NAMALWA (cell line): ENCODE results near the gene RPL10A.

Source experiments
- DNase-seq: peaks from one replicate; pipeline ENCODE4 v3.0.0-alpha.2; 2015; ENCODE audit warnings: low spot score

RPL10A gene

DNA sequence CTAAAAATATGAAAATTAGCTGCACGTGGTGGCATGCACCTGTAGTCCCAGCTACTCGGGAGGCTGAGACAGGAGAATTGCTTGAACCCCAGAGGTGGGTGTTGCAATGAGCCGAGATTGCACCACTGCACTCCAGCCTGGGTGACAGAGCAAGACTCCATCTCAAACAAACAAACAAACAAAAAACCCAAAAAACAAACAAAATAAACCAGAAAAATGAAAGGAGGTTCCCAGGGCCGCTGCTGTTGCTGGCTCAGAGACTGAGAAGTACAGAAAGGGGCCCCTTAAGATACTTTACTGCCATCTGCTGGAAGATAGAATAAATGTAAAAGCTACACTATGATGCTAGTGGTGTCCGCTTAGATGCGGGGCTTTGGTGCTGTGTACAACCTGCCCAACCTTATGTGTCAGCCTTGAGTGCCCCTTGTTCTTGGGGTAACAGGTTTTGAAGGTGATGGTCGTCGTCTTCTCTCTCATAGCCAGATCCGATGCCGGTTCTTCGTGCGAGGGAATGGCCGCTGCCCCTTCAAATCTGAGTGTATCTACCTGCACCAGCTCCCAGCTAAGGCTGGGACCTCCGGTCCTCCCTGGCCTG is 18.8 kb upstream of the RPL10A start:
- DNase-seq = peak; percentile 87

DNA sequence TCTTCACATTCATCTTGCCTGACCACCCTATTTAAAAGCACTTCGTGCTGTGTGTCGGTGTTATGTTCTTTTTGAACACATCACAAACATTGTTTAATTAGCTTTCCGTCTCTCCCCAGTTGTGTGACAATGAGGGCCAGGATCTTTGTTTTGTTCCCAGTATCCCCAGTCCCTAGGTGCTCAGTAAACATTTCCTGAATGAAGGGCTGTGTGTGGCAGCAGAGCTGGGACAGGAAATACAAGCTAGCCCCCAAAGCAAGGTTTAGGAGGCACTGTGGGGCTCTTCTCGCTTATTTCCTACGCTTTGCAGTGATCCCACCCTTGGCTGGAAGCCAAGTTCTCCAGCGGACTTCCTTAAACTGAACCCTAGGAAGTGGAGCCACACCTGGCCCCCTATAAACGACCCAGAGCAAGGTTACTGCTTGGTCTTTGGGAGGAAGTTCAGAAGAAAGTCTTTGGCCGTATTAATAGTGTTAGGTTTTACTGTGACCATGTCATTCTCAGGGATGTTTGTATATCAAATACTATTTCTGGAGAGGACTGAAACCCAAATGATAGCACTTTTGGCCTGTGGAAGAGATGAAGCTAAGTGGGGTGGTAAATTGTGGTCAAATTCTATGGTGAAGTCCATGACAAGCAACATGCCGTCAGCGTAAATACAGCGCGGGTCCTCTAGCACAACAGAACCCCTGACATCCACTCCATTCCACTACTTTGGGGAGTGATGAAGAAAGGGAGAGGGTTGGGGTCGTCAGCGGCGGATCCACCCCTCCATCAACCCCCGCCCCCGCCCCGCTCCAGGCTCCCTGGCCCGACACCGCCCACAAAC is 16.6 kb upstream of the RPL10A start:
- DNase-seq = no peak

DNA sequence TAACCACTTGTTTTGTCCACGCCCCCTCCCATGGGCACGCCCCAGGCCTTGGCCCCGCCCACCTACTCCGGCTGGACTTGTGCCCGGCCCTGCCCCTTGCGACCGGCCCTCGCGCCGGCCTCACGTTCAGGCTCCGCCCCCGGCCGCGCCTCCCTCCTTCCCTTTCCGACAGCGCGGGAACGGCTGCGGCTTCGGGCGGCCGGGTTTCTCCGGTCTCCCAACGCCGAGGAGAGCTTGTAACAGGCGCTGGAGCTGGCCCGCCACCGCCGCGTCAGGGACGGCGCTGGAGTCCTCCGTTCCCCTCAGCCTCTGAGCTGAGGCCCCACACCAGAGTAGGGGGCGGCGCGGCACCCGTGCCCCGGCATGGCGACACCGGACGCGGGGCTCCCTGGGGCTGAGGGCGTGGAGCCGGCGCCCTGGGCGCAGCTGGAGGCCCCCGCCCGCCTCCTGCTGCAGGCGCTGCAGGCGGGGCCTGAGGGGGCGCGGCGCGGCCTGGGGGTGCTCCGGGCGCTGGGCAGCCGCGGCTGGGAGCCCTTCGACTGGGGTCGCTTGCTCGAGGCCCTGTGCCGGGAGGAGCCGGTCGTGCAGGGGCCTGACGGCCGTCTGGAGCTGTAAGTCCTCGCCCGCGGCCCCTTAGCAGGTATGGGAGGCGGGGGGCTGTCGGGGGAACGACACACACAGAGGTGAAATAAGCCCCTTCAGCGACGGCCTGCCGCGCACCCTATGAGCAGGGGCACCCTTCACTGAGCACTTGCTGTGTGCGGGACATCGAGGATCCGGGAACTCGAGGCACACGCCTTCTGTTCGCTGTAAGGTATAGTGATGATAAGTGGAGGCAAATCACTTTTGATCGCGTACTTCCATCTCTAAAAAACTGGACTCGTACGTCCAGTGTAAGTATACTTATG is 15.8 kb upstream of the RPL10A start, which contains the start of gene FANCE:
Gene FANCE (plus strand): TSS at position 156 of the 908 bp plus-strand sequence. CDS start 208 bp downstream, at position 364.
- DNase-seq = peak; percentile 91

DNA sequence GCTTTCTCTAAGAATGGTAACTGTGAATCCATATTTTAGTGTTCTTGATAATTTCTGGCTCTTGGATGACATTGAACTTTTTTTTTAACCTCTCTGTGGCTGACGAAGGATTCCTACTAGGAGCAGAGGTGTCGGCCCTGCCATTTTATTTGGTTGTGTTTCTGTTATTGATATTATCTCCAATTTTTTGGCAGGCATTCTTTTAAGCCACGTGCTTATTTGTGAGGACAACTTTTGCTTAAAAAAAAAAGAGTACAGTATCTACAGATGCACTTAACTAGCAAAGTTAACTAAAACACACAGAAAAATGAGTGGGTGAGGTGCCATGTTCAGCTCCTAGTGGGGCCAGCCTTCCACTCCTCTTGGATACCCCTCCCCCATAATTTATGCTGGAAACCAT is 15.0 kb upstream of the RPL10A start:
- DNase-seq = no peak

DNA sequence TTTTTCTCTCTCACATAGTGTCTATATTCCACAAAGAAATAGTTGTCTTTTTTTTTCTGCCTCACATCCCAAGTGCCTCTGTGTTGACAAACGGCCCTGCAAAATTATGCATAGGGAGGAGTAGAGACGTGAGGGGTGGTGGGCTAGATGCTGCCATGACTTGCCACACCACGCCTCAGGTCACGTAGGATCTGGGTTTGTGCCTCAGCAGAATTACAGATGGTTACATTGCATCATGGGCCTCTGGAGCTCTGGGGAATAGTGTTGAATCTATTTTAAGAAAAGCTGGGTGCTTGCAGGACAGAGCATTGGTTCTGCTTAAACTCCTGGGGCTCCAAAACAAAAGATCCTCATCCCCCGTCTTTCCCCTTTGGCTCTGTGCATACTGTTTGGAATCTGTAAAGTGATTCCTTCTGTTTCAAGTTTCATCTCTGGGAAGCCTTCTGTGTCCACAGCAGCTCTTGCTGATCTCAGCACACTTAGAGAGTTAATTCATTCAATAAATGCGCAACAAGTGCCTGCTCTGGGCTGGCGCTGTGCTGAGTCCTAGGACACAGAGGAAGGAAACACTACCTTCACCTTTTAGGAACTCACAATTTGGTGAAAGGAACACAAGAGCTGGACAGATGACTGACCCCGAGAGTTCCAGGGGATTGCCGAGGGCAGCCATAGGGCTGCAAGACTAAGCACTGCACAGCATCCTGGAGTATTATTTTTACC is 13.7 kb upstream of the RPL10A start:
- DNase-seq = peak; percentile 28

DNA sequence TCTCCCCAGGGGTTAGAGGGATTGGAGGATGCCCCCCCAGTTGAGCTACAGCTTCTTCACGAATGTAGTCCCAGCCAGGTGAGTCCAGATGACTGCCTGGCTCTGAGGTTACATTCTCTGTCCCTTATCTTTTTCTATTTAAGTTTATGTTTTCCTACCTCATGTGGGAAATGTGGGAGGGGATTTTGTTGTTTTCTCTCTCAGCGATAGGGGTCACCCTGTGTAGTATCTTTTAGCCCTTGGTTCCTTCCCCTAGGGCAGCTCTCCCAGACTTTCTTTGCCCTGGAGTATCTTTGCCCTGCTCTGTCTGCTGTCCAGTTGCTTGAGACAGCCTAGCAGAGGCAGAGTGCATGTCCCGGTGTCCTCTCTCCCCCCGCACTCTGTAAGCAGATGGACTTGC is 10.3 kb upstream of the RPL10A start:
- no peak for DNase-seq

DNA sequence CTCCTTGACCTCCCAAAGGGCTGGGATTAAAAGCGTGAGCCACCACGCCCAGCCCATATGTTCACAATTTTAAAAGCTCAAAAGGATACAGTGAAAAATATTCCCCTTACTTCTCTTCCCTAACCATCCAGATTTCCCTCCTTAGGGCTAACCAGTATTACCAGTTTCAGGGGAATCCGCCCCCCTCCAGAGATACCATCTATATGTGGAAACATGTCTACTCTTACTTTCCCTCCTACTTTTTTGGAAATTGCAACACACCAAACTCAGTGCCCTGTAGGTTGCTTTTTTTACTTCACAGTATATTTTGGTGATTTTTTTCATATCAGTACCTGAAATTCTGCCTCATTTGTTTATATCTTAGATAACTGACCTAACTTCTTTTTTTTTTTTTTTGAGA is 6.9 kb upstream of the RPL10A start:
- DNase-seq = no peak

DNA sequence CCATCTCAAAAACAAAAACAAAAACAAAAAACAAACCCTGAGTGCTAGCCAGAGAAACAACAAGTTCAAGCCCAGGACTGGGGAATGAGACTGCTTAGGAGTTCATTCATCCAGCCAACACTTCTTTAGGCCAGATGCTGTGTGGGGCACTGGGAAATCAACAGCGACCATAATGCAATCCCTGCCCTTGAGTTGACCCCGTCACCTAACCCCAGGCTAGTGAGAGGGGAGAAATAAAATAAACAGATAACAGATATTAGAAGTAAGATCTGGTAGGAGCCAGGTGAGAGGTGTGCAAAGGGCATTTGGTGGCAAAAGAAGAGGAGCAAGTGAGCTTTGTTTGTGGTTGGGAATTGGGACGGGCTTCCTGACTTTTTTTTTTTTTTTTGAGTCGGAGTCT is 4.9 kb upstream of the RPL10A start:
- no peak for DNase-seq

DNA sequence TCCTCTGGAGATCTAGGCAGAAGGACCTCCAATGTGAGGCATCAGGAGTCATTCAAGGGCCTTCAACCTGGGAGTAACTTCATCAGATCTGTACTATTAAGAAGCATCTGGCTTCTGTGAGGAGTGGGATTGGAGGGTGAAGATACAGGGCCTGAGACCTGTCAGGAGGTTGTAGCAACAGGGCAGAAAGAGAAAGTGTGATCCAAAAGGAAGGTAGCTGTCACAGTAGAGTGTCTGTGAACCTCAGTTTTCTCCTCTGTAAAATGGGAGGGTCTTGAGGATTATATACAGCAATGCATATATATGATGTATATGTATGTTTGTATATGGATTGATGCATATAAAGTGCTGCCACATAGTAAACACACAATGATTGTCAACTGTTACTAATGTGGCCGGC is 2.6 kb upstream of the RPL10A start:
- no peak for DNase-seq

DNA sequence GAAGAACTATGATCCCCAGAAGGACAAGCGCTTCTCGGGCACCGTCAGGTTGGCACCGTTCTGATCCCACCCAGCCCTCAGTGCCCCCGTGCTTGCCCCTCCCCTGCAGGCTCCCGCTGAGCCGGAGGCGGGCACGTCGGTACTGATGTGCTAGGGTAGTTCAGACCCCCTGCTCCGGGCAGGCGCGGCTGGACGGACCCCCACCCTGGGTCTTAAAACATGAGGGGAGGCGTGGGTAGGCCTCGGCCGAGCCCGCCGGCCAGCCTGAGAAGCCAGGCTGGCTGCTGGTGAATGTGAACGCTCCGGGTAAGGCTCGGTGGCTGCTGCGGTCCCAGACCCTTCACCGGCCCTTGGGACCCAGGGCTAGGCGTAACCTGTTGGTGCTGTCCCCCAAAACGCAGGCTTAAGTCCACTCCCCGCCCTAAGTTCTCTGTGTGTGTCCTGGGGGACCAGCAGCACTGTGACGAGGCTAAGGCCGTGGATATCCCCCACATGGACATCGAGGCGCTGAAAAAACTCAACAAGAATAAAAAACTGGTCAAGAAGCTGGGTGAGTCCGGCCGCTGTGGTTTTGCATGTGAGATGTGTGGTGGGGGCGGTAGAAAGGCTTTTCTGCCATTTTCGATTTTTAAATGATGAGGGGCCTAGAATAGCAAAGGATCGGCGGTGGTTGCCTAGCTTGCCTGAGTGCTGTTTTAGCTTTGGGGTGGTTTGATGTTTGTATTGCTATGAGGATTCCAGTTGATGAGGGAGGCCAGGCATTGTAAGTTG is 964 bp downstream of the RPL10A start:
- peak; percentile 32 for DNase-seq

DNA sequence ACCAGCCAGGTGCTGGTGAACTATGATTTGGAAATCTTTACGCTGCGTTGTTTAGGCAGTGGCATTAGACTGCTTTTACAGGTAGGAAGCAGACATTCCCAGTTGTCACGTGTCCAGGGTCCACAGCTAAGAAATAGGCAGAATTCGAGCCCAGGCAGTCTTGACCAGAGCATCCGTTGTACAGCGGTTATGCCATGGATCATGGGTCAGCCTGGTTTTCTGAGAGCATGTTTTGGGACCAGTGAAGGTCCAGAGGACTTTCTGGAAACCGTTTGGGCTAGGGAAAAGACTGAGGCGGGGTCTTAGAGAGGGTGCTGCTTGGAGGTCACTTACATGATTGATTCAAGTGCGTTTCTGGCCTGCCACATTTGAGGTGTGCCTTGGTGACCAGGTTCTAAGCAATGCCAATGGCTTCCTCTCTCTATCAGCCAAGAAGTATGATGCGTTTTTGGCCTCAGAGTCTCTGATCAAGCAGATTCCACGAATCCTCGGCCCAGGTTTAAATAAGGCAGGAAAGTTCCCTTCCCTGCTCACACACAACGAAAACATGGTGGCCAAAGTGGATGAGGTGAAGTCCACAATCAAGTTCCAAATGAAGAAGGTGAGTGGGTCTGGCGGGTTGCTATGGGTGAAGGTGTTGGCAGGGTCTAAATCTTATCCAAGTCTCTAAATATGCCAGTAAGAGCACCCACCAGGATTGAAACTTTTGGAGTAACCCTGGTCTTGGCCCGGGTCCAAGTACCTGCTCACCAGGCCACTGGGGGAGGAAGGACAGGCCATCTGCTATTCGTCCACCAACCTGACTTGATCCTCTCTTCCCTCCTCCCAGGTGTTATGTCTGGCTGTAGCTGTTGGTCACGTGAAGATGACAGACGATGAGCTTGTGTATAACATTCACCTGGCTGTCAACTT is 1.8 kb downstream of the RPL10A start:
- DNase-seq = peak; percentile 52

DNA sequence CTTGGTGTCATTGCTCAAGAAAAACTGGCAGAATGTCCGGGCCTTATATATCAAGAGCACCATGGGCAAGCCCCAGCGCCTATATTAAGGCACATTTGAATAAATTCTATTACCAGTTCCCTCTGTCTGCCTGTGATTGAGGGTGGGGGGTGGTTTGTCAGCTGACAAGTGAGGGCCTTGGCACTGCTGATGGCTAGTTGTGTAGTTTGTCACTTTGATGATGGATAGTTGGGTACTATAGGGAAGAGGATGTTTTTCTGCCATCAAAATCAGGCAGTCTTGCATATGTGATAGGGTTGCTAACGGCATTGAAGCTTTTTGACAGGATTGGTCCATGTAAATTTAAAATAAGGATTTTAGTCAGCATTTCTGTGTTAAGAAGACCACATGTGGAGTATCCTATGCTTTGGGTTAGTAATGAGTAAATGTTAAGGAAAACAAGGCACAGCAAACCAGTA is 2.5 kb downstream of the RPL10A start:
- peak; percentile 35 for DNase-seq

DNA sequence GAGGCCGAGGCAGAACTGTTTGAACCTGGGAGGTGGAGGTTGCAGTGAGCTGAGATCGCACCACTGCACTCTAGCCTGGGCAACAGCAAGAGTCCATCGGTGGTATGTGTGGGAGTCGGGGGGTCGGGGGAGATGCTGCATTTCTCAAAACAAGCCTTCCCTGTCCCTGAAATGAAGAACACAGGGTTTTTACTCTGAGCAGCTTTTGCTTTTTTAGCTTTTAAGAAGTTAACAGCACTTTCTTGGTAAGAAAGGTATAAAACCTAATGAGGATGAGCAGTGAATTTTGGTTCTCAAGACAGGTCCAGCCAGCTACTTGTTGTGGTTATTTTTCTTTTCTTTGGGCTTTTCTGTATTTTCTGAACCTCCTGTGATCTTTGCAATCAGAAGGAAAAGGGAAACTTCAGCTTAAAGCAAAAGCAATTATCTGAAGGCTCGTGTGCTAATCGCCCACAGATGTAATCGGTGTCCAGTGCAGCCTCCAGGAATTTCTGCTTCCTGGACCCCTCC is 3.7 kb downstream of the RPL10A start:
- DNase-seq = no peak

DNA sequence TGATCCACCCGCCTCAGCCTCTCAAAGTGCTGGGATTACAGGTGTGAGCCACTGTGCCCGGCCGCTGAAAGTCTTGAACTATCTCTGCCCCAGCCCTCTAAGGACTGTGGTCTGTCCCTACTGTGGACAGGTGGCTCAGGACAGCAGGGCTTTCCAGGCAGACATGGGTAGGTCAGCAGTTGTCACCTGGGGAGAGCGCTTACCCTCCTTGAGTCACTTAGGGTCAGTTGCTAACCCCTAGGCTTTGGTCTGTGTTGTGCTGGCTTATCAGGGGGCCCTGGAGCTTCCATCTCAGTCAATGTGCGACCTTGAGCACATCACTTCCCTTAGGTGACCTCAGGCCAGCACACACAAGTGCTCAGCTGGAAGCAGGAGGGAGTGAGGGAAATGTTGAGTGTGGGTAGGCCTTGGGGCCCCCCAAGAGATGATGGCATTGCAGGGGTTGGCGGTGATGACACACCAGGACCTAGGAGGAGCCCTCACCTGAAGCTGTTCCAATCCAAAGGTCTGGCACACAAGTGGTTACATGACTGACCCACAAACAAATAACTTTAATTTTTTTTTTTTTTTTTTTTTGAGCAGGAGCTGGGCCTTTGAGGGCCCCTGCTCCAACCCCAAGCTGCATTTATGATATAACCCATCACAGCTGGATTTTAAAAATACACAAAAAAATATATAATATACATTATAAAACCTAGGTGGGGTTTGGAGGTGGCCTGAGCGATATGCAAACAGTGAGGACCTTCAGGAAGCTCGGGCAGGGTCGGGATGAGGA is 5.1 kb downstream of the RPL10A start:
- DNase-seq = peak; percentile 52

DNA sequence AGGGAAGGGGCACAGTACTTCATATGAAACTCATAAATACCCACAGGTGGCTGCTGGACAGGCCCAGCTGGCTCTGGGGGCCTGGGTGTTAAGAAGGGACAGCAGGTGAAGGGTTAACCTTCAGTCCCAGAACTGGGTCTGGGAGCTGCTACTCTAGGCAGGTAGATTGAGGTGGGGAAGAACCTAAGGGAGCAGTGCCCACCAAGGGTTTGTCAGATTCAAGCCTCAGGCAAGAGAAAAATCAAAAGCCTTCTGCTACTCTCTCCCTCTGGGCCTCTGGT is 5.6 kb downstream of the RPL10A start:
- no peak for DNase-seq

DNA sequence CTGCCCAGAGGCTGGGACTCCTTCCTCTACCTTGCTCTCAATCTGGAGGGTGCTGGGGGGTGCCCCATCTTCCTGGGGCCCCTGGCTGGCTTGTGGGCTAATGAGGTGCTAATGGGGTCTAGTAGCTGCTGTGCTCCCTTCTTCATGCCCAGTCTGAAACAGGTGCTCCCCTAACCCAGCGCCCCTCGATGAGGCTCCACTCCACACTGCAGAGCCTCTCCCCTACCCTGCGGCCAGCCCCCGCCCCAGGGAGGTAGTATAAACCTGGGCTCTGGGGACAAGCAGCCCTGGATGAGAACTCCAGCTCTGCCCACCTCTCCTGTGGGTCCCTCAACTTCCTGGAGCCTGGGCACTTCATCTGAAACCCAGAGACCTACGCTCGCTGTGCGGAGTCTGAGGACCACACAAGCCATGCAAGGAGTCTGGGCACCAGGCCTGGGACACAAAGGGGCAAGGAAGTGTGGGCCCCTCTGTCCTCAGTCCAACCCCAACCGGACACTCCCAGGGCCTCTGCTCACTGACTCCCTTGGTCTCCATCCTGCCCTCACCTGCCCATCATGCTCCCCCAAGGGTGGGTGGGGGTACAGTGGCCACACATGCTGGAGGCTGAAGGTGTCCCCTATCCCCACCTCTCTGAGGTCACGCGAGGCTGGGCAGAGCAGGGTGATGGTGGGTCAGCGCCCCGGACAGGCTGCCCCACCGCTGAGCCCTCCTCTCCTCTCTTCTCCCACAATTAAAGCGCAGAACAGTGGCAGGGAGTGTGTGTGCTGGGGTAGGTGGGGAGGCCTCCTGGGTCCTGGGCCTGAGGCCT is 6.1 kb downstream of the RPL10A start:
- DNase-seq = peak; percentile 69

DNA sequence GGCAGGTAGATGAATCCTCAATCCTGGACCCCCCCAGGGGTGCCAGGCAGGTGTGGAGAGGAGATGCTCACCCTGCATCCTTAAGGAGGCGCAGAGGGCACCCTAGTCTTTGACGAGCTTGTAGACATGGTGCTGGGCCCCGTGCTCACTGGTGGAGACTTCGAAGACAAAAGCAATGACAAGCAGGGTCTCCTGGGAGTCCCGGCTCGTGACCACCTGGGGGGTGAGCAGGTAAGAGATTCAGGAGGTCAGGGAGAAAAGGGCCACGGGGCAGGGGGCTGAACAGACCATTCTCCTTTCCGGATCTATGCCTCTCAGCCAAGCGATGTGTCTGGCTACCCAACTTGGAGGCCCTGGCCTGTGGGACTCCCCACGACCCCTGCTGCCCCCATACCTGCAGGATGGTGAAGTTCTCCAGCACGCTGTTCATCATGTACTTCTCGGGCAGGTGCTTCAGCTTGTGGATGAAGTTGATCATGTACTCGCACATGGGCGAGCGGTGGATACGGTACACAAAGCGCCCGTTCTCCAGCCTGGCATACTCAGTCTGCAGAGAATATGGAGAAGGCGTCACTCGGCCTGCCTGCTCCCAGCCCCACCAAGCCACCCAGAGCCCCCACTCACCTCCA is 6.9 kb downstream of the RPL10A start:
- peak; percentile 45 for DNase-seq

DNA sequence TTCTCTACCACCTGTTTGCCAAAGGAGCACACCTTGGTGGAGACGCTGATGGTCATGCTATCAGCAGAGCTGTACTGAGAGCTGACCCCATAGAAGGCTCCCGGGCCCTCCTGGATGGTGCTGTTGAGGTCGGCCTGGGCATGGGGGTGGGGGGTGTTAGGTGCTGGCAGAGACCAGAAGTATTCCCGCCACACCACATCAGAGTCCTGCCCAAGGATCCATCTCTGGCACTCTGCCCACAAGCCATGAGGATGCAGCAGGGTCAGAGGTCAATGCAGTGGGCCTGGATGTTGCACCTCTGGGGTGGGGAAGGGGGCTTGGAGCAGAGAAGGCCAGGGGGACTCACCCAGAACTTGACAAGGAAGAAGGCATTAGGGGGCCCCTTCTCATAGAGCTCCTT is 7.4 kb downstream of the RPL10A start:
- DNase-seq = peak; percentile 48
